ENCODE data around the gene MLKL.
"Not testable (repeated sequence)": the region's sequence is repeated elsewhere in the genome, so short reads cannot be mapped to it uniquely, and the experiment has no call there.

Gene MLKL

DNA sequence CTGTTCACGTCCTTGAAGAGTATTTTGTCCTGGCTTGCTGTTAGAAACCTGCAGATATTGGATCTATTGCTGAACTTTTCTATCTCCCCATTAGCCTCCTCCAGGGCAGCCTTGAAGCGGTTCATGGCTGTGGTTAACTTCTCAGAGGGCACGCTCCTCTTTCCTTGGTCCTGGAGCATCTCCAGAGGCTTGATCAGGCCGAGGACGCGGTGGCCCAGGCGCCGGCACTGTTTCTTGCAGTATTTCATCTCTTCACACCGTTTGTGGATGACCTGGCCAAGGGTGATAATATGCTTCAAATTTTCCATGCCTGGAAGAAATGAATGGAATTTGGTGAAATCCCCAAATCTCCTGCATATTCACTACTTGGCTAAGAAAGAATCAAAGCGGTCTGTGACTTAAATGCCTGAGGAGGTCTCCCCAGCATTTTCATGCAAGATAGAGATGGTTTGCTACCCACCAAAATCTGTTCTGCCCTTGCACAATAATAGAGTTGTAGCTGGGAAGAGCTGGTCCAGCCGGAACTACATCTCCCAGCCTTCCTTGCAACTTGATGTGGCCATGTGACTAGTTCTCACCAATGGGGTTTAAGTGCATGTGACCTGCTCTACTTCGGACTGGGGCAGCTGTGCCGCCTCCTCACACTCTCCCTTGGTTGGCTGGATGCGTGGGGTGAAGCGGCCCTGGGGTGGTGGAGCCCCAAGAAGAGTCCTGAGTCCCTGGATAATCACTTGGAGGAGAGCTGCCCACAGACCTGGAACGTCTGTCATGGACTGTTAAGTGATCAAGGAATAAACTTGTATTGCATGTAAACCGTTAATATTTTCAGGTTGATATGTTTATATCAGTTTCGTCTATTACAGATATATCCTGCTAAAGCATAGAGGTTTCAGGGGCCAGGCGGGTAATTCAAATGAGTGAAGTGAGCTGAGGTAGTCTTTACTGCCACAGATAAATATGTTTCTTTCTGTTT, 4.9 kb downstream of the MLKL start:
- peak; percentile 28 for DNase-seq

DNA sequence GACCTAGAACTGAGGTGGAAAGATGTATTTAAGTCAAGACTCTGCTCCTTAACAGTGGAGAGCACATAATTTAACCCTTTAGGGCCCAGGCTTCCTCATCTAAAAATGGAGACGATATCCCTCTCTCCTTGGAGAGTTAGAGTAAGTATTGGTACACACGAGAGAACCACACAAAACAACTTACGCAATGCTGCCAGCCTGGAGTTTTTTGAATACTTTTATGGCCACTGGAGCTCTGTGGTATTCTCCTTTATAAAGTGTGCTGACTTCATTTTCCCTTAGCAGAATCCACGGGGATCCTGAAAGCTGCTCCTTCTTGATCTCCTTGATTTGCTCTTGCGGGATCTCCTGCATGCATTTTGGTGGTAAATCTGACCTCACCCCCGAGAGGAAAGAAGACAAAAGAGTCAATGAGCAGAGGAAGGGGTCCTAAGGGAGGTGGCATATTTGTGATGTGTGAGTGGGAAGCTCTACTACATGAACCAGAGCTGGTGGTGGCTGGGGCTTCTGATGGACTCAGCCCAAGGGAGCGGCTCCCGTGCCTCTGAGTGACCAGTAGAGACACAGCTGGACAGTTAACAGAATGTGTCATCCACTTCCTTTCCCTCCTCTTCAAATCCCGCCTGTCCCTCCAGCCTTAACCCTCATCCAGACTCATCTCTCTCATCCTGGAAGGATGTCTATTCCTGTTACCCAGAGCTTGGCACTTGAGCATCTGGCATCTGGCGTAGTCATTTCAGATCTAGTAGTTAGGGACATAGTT, 9.4 kb downstream of the MLKL start:
- no peak for DNase-seq

DNA sequence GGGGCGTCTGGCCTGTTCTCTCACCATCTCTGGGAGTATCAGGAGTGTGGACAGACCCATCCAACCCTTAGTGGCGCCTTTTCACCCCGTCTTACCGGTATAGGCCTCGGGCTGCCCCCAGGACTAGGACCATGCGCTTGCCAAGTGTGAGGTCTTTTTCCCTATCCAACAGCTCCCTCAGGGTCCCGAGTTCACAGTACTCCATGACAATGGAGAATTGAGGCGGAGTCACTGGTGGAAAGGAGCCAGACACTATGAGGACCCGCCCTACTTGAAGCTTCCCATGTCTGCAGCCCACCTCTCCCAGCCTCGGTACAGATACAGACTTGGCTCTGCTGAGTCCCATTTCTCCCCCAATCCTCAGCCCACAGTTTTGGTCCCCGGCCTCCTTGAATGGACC, 18.1 kb downstream of the MLKL start:
- DNase-seq: no peak

DNA sequence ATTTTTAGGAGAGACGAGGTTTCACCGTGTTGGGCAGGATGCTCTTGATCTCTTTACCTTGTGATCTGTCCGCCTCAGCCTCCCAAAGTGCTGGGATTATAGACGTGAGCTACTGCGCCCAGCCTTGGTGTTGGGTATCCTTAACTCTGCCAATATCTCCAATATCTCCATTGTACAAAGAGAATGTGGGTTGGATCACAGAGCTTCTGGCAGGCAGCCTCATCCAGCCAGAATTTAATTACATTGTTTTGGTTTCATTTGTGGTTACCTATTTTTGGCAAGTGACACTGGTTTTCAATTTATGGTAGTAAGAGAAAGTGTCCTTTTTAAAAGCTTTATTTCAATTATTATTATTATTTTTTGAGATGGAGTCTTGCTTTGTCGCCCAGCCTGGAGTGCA, 20.0 kb downstream of the MLKL start:
- DNase-seq: no peak

DNA sequence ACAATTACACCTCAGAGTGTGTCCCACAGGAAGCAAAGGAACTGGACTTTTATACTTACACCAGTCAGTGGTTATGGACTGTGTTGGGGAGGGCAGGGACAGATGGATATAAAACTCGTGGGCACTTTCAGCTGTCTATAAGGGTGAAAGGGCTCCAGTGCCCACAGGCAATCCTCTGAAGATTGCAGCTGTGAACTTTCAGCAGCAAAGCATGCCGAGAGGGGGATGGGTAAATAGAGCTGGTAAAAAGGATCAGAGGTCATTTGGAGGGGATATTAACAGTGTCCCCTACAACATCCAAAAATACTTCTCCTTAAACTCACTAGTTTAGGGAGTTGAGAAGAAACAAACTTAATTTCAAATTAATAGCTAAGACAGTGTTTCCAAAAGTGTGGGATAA, 20.7 kb downstream of the MLKL start:
- DNase-seq: no peak

DNA sequence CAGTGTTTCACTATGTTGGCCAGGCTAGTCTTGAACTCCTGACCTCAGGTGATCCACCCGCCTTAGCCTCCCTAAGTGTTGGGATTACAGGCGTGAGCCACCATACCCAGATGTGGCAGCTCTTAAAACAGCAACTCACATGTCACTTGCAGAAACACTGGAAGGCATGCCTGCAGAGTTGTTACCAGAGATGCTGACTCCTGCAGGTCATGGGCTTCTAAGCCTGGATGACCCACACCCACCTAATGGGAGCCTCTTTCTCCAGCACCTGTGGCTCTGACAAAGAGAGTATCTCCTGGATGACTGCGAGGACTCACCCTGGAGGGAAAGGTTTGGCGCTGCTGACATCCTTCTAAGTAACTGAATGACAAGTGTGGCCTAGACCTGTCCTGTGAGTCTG, 22.8 kb downstream of the MLKL start:
- no peak for DNase-seq

DNA sequence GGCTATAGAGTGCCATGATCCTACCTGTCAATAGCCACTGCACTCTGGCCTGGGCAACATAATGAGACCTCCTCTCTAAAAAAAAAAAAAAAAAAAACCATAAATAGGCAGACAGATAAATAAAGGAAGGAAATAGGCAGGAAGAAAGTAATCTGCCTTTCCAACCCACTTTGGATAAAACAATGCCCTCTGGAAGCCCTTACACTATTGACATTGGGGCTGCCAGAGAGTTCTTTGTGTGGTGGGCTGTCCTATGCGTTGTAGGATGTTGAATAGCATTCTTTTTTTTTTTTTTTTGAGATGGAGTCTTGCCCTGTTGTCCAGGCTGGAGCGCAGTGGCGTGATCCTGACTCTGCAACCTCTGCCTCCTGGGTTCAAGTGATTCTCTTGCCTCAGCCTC, 26.8 kb downstream of the MLKL start:
- no peak for DNase-seq

DNA sequence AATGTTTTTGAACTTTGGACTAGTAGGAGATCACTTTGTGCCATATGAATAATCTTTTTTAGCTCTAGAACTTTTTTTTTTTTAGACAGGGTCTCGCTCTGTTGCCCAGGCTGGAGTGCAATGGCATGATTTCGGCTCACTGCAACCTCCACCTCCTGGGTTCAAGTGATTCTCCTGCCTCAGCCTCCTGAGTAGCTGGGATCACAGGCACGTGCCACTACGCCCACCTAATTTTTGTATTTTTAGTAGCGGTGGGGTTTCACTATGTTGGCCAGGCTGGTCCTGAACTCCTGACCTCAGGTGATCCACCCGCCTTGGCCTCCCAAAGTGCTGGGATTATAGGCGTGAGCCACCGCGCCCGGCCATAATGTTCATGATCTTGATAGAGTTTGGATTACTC, 31.8 kb downstream of the MLKL start:
- not testable (repeated sequence) for DNase-seq

DNA sequence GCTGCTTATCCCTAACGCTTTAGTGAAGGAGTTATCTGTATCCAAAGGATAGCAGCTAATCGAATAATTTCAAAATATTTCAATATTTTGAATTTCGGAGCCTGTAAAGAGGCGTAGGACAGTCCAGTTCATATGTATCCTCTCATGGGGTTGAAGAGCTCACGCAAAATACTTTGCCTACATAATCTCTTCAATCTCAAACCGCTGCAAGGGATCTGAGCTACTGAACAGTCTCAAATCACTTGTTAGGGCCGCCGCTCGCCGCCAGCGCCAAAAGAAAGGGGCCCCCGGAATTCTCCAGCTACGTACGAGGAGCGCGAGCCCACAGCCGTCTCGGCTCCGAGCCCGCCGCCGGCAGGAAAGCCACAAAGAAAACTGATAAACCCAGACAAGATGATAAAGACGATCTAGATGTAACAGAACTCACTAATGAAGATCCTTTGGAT, 33.4 kb downstream of the MLKL start:
- peak; percentile 4 for DNase-seq

DNA sequence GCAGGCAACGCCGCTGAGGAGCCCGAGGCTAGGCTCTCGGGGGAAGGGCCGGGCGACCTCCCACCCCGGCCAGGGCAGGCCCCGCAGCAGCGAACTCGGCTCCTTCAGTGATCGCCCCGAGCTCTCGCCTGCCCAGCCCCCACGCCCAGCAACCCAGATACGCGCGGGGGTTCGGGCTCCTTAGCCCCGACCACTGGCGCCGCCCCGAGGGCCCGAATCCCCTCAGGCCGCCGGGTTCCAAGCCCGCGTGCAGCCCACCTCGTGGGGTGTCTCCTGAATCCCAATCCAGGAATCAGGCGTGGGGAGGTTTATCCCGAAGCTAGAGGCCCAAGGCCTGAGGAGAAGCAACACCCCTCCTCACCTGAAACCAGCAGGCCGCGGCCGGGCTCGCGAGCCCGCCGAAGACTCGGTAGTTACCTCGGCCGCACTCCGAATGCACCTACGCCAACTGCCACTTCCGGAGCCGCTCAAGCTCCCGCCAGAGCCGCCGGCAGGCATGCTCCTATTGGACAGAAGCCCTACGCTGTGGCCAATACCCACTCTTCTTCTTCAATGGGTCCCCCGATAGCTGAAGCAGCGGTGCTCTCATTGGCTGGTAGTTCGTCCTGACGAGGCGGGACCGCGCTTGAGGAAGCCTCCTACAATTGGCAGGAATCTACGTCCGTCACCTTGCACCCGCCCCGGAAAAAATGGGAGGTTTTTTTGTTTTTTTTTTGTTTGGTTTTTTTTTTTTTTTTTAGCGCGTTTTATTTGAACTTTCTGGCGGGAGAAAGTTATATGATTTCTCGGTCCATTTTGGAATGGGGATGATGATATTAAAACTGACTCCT, 34.0 kb downstream of the MLKL start, which contains the start of gene RFWD3:
Gene RFWD3 (minus strand): TSS at position 453 of the 830 bp plus-strand sequence. CDS start 5,428 bp downstream, outside the sequence.
- DNase-seq: peak; percentile 94

DNA sequence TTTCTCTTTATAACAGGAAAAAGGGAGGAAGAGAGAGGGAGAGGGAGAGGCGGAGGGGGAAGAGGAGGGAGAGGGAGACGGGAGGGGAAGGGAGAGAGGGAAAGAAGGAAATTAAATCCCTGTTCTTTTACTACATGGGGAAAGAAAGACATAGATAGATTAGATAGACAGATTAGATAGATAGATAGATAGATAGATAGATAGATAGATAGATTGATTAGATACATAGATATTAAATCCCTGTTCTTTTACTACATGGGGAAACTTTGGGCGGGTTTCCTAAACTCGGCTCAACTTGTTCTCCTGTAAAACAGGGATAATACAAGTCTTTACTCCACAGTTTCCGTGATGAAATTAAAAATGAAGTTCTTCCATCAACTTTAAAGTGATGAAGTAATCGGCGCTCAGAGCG, 34.6 kb downstream of the MLKL start:
- DNase-seq: no peak

DNA sequence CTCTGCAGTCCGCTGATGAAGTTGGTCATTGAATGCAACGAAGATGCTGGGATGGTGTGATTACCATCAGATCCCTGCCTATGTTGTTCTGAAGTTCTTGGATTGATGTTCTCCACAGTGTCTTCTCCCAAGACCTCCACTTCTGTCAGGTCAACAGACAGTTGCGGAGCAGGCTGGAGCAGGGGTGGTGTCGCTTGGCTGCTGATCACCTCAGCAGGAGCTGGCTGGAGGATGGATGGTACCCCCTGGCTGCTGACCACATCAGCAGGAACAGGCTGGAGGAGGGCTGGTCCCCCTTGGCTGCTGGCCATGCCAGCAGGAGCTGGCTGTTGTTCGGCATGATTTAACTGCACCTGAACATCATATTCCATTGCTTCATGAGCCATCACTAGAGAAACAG, 39.6 kb downstream of the MLKL start:
- no peak for DNase-seq

DNA sequence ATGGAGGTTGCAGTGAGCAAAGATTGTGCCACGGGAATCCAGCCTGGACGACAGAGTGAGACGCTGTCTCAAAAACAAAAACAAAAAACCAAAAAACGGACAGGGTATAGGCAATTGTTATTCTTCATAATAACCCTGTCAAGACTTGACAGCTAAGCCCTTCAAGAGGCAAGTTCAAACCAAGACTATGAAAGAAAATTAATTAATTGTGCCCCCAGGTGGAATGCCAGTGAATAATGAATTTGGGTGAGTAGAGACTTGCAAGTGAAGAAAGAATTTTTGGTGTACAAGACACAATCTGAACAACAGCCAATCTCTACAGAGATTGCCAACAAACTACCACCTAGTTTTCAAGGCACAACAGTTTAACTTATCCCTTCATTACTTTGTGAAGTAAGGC, 40.3 kb downstream of the MLKL start:
- no peak for DNase-seq

DNA sequence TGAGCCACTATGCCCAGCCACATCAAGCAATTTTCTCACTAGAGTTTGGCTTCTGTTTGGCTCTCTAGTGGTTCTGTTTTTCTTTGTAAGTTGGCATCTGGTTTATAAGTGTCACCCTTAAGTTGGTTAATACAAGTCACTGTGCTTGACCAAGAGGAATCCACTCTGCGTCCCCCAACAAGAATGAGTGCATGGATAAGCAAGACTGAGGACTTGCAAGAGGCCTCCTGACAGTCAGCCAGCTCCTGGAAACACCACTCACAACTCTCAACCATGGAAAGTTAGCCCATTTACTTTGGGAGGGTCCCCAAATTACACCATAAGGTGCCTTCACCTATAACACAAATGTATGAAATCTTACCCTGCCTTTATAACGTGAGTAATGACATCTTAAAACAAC, 41.6 kb downstream of the MLKL start:
- no peak for DNase-seq

DNA sequence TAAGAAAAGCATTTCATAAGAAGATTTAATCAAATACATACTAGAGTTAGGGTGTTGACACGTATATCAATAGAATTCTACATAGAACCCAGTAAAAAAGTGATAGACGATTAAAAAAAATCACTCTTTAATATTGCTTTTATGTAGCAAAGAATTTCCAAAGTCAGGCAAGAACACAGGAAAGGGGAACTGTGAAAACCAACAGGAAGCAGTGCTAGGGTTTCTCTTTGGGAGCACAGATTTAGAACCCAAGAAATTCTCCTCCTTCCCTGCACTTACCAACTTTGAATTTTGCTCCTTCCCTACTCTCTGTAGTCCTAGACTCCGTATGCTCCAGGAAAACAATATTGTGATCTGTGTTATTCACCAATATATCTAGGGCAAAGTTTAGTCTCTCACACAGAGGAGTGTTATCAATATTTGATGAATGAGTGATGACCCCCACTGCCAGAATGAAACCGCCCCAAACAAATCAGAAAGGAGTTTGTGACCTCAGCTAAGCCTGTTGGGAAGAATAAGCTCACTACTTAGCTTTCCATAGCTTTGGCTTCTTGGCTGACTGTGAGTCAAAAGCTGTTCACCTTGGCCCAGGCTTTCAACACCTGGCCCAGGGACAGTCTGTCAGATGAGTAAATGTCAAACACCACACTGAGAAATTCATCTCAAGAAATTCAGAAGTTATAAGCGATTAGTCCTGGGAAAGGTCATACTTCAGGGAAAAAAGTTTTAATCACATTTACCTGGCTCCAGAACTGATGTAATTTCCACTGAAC, 42.6 kb downstream of the MLKL start:
- no peak for DNase-seq

DNA sequence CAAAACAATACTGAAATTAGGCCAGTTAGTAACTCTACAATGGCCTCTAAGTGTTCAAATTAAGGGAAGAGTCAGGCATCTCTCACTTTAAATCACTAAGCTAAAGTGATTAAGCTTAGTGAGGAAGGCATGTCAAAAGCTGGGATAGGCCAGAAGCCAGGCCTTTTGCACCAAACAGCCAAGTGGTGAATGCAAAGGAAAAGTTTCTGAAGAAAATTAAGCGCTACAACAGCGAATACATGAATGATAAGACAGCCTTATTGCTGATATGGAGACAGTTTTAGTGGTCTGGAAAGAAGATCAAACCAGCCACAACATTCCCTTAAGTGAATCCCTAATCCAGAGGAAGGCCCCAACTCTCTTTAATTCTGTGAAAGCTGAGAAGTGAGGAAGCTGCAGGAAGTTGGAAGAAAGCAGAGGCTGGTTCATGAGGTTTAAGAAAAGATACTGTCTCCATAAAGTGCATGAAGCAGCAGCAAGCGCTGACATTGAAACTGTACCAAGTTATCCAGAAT, 46.1 kb downstream of the MLKL start:
- no peak for DNase-seq

DNA sequence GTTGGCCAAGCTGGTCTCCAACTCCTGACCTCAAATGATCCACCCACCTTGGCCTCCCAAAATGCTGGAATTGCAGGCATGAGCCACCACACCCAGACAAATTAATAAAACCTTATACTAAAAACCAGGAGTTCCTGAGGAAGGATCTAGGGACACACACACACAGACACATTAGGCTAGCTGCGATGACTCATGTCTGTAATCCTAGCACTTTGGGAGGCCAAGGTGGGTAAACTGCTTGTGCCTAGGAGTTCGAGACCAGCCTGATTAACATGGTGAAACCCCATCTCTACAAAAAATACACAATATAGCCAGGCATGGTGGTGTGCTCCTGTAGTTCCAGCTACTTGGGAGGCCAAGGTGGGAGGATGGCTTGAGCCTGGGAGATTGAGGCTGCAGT, 47.8 kb downstream of the MLKL start:
- DNase-seq: not testable (repeated sequence)

DNA sequence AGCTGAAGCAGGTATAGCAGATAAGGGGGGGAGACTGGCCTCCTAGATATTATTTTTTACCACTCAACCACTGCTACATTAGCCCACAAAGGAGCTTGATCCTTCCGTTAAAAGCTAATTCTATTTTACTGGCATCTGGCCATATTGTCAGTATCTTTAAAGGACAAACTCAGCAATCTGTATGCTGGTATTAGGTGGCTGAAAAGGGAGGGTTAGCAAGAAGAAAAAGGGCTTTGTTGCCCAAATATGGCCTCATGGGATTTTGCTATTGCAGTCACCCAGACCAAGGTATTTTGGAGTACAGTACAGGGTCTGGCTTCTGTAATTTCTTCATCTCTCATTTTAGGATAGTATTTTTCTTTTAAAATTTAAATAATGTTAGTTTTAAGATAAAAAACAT, 48.4 kb downstream of the MLKL start:
- DNase-seq: no peak

DNA sequence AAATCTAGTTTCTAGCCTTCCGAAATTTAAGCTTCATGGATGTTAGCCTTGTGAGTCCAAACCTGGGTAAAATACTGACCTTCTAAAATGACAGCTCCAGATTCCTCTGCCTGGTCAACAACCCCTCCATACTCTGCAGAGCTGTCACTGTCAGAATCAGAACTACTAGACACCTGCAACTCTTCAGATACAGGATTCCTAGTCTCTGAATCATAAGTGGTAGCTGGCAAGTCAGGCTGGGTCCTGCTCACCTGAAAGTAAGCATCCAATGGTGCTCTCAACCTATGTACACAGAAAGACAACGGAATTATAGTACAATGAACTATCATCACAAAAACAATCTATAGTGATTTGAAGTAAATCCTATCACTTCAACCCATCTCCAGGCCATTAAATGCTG, 48.8 kb downstream of the MLKL start:
- no peak for DNase-seq

DNA sequence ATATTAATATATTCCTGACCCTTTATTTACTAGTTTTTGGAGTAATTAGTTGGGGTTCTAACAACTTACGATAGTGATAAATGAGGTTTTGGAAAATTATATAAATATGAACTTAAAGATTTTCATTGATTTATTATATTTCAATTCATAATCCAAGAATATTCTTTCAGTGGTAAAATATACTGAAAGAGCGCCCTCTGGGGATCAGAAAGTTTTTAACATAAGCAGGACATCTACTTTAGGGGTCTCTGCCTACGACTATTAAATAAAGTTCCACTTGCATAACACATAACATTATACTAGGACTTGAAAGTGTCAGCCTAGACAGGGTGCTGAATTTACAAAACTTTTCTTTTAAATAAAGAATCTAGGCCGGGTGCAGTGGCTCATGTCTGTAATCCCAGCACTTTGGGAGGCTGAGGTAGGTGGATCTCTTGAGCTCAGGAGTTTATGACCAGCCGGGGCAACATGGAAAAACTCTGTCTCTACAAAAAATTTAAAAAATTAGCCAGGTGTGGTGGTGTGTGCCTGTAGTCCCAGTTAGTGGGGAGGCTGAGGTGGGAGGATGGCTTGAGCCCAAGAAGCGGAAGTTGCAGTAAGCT, 49.6 kb downstream of the MLKL start:
- no peak for DNase-seq

DNA sequence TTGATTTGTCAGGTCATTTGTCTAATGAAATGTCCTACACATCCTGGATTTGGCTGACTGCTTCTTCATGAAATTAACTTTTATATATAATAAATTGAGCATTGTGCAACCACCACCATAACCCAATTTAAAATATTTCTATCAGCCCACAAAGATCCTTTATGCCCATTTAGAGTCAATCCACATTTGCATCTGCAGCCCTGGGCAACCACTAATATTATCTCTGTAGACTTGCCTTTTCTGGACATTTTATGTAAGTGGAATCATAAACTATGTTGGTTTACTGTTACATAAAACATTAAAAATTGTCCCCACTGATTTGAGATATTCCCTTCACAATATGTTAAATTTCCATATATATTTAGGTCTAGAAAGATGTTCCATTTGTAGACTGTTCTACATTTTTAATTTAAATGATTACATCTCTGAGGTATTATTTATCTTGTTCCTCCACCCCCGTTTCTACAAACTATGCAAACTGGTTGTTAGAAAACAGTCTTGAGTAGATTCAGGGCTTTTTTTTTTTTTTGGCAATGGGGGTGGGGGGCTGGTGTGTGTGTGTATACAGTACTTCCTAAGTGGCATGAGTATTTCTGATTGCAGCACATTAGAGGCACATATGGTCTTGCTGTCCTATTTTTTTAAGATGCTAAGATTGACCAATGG, 50.7 kb downstream of the MLKL start:
- DNase-seq: no peak

All from activated effector memory CD4-positive, alpha-beta T cell treated with Interleukin-2 at 50 U/mL for 16 hours (primary cell).